HK-2 (cell line): ENCODE measurements around the gene FGF1.

Experiments used
- DNase-seq: peaks from one replicate; pipeline ENCODE4 v3.0.0-alpha.2; 2018; ENCODE audit not compliant: unreplicated experiment

FGF1 gene

DNA sequence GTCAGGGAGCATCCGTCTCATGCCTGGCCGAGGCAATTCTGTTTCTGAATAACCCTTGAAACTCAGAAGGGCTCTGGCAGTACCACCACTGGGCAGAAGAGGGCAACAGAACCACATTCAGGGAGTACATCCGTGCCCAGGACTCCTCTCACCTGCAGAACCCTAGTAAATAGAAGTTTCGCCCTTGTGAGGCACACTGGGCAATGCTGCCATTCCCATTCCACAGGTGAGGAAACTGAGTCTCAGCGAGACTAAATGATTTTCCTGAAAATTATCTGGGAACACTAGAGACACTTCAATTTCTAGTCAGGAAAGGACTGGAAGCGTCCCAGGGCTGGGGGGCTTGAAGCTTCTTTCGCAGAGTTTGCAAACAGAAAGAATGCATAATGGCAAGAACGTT lies 74.7 kb downstream of the FGF1 start:
- DNase-seq: peak; percentile 44

GRCh38 chr5:142610176-142611001 lies 75.5 kb downstream of the FGF1 start:
- no peak for DNase-seq

GRCh38 chr5:142609142-142609541 lies 76.7 kb downstream of the FGF1 start:
- DNase-seq: no peak

DNA sequence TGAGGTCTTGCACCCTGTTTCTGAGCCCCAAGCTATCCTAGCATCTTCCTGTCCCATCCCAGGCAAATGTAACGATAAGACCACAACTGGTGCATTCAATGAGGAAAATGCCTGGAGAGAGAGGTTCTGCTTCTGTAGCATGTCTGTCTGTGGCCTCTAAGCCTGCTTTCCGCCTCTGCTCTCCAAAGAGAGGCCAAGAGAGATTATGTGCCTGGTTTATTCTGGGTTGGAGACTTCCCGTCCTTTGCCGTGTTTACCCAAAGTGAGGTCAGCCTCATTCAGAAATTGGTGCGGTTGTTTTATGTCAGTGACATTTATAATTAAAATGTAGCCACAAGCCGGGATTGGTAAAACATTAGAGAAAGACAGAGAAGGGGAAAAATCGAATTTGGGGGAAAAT lies 77.8 kb downstream of the FGF1 start:
- DNase-seq: no peak

DNA sequence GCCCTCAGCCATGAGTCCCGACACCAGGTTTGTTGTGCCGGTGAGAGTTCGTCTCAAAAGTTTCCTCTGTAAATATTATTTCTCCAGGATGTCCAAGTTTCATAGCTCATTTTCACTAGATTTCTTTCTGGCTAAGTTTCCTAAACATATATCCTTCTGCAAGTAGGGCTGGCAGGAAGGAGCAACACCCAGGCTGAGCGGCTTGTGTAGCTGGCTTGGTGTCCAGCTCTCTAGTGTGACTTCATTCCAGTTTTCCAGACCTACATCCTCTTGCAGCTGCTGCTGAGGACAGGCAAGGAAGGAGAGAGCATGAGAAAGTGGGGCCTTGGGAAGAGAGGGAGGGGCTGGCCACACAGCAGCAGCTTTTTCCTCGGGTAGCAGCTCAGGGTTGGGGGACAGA lies 80.3 kb downstream of the FGF1 start:
- no peak for DNase-seq

- no peak for DNase-seq
These were observed 83.1 kb downstream of the FGF1 start for GRCh38 chr5:142602720-142603245.

DNA sequence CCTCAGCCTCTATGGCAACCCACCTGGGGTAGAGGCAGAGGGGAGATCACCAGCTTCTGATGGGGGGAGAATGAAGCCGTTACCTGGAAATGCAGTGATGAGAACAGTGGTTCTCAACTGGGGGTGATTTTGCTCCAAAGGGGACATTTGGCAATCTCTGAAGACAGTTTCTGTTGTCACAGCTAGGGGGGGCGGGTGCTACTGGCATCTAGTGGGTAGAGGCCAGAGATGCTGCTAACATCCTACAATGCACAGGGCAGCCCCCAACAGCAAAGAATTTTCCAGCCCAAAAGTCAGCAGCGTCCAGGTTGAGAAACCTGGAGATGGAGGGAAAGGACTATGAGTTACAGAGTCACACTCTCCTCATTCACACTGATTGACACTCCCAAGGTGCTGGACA lies 84.5 kb downstream of the FGF1 start:
- DNase-seq: no peak

DNA sequence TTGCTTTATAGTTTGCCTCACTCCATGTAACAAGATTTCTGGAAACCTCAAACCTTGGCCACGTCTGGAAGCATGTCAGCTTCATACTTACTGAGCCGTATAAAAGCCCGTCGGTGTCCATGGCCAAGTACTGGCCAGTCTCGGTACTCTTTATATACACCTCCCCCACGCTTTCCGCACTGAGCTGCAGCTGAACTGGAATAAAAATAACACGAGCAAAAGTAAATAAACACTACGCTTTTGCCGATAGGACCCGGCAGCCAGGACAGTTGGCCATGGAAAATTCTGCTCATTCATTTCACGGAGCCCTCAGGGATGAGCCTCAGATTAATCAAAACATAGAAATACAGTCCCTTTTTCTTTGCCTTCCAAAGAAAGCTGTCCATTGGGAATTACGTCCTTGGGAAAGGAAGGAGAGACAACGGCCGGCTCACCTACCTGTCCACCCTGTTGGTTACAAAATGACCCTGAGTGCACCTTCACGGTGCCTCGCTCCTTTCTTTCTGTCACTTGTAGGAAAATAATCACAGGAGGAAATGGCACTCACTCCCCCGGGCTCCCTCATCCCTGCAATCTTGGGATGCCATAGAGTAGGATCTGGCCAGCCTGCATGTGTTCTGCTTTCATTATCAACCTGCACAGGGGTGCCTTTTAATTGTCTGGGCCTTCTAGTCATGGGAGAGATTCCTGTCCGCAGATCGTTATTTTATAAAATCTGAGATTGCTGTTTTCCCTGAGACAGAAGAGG lies 85.1 kb downstream of the FGF1 start:
- no peak for DNase-seq

DNA sequence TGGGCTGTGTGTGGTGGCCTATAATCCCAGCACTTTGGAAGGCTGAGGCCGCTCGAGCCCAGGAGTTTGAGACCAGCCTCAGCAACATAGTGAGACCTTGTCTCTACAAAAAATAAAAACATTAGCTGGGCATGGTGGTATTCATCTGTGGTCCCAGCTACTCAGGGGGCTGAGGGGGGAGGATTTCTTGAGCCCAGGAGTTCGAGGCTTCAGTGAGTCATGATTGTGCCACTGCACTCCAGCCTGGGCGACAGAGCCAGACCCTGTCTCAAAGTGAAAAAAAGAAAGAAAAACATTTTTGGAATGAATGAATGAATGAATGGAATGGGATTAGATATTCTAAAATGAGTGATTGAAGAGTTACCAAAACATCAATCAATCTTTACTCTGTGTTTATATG lies 85.8 kb downstream of the FGF1 start:
- no peak for DNase-seq

DNA sequence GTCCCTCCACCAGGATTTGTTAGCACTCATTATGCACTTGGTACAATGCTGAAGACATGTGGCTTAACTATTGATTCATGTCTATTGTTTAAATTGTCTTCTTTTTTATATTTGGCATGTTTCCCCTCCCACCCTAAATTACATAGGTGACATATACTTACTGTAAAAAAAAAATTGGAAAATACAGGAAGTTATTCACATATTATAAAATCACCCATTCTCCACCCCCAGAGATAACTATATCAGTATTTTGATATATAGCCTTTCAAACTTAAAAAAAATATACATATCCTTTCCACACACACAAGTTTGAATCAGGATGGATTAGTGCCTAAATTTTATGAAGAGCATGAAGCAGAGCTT lies 87.6 kb downstream of the FGF1 start:
- no peak for DNase-seq

- DNase-seq: peak; percentile 49
These were observed 88.1 kb downstream of the FGF1 start for GRCh38 chr5:142597546-142598337.

GRCh38 chr5:142597025-142597424 lies 88.9 kb downstream of the FGF1 start:
- DNase-seq: no peak

GRCh38 chr5:142592365-142592764 lies 93.5 kb downstream of the FGF1 start:
- DNase-seq: no peak

GRCh38 chr5:142590451-142591231 lies 95.2 kb downstream of the FGF1 start:
- no peak for DNase-seq

- DNase-seq: no peak
These were observed 96.2 kb downstream of the FGF1 start for GRCh38 chr5:142589720-142590119.

- DNase-seq: no peak
These were observed 98.4 kb downstream of the FGF1 start for GRCh38 chr5:142587354-142587965.

- no peak for DNase-seq
These were observed 99.3 kb downstream of the FGF1 start for GRCh38 chr5:142586552-142586951.

DNA sequence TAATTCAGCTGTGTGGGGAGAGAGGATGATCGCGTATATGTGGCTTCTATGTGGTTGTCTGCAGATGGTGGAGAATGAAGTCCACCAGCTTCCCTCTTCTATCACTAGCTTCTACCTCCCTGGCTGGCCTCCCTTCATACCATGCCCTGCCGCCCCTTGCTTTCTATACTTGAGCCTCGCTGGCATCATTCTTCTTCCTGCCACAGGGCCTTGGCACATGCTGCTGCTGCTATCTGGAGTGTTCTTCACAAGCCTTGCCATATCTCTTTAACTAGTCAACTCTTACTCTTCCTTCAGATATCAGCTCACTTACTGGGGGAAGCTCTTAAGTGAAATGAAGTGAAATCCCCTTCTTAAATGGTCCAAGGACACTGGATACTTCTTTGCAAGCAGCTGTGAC lies 100.4 kb downstream of the FGF1 start:
- DNase-seq: no peak

DNA sequence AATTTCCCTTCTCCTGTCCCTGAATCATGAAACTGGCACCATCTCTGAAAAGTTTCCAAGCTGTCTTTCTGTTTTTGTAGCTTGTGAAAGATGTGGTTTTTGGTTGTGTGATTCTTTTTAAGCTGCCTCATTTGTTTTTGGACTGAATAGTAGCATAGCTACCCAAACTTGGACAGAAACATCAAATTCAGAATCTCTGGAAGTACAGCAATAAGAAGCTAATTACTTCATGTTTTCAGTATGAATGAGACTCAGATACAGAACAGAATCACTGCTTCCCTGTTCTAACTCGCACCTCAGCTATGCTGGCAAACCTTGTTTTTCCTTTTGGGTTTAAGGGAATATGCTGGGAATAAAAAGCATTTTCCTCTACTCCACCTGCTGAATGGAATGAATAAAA lies 101.0 kb downstream of the FGF1 start:
- DNase-seq: no peak

GRCh38 chr5:142578161-142578830 lies 107.6 kb downstream of the FGF1 start:
- no peak for DNase-seq

DNA sequence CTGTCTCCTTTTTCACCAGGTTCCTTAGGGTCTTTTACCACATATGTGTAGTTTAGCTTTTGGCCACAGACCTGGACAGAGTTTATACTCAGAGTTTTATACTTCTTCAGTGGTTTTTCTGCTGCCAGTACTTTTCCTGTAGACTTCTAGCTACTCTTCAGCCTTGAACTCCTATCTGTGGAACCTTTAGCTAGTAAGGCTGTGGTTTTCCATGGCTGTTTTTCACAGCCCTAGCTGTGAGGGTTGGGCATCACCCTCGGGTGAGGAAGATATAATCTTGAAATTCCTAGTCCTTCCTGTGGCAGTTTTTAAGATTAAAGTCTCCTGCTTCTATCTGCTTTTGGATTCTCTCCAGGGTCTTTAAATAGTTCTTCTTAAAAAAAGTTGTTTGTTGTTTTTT lies 109.1 kb downstream of the FGF1 start:
- DNase-seq: no peak
